Rectal smooth muscle tissue (tissue), 1 donor: ENCODE data around the gene MMP28.

Experiments
- H3K27ac ChIP-seq: one replicate; pipeline ENCODE4 v1.7.0; 2013; ENCODE audit warnings: low read depth, low read length, inconsistent platforms
- H3K27me3 ChIP-seq: one replicate; pipeline ENCODE4 v1.7.0; 2013; ENCODE audit warnings: low read length; ENCODE audit not compliant: control insufficient read depth, insufficient read depth
- H3K36me3 ChIP-seq: one replicate; pipeline ENCODE4 v1.7.0; 2013; ENCODE audit warnings: low read length; ENCODE audit not compliant: control insufficient read depth, insufficient read depth
- H3K4me1 ChIP-seq: one replicate; pipeline ENCODE4 v1.7.0; 2013; ENCODE audit warnings: low read length; ENCODE audit not compliant: control insufficient read depth, insufficient read depth
- H3K4me3 ChIP-seq: one replicate; pipeline ENCODE4 v1.7.0; 2013; ENCODE audit warnings: low read length
- H3K9ac ChIP-seq: one replicate; pipeline ENCODE4 v1.7.0; 2013; ENCODE audit warnings: low read length

The MMP28 gene

GRCh38 chr17:35745246-35745645 lies 50.2 kb downstream of the MMP28 start:
- no peak overlapping the region for H3K9ac ChIP-seq
- peaks cover 46% of the 10 kb centered on the region for H3K27me3 ChIP-seq
- H3K4me1 ChIP-seq, result no peaks in the 10 kb centered on the region
- H3K36me3 ChIP-seq, result no peaks in the 10 kb centered on the region
- no peak overlapping the region for H3K27ac ChIP-seq
- H3K4me3 ChIP-seq, result no peak overlapping the region

DNA sequence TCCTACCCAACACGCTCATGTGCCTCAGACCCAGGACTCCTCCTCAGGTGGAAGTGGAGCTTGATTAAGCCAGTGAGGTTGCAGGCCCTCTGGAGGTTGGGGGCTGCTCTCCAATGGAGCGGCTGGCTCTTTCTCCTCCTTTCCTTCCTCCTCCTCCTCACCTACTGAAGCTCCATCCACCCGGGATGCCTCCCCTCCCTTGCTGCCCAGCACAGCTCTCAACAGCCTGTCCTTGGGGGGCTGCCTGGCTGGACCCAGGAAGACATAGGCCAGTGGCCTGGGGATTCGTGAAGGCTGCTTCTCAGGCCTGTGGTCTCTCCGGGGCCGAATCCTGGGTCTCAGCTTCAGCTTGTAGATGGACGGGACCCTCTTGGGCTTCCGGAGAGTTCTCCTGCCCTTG lies 50.6 kb downstream of the MMP28 start:
- Histone ChIP-seq H3K27me3 (peaks cover 47% of the 10 kb centered on the region), H3K4me1 (no peaks in the 10 kb centered on the region), H3K4me3 (no peak overlapping the region), H3K36me3 (no peaks in the 10 kb centered on the region), H3K9ac (no peak overlapping the region), H3K27ac (no peak overlapping the region)

GRCh38 chr17:35743626-35744328 lies 51.7 kb downstream of the MMP28 start:
- H3K9ac ChIP-seq, result no peak overlapping the region
- H3K27me3 ChIP-seq, result peaks cover 37% of the 10 kb centered on the region
- H3K27ac ChIP-seq, result no peak overlapping the region
- no peaks in the 10 kb centered on the region for H3K36me3 ChIP-seq
- no peak overlapping the region for H3K4me3 ChIP-seq
- no peaks in the 10 kb centered on the region for H3K4me1 ChIP-seq

DNA sequence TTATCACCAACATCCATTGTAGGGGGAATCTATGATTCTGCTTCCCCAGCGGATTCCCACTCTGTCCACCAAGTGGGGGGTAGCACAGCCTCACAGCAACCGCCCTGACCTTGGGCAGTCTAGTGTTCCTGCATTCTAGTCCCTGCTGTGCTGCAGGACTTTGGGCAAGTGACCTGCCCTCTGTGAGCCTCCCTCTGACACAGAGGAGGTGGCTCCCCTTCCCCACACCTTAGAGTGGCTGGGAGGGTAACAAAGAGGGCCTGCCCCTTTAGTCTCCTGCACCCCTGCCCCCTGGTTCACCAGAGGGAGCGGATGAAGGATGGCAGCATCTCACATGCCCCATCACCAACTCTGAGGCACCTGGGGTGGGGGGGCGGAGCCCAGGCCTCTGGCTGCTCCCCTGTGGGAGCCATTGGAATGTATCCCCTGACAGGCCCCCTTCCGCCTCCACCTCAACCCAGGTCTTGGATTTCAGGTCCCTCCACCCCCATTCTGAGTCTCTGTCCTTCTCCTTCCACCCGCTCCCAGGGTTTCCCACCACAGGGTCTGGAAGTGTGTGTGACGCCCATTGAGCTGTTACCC lies 52.5 kb downstream of the MMP28 start:
- H3K36me3 ChIP-seq, result no peaks in the 10 kb centered on the region
- no peak overlapping the region for H3K9ac ChIP-seq
- no peaks in the 10 kb centered on the region for H3K4me1 ChIP-seq
- H3K27me3 ChIP-seq, result peaks cover 36% of the 10 kb centered on the region
- H3K4me3 ChIP-seq, result no peak overlapping the region
- H3K27ac ChIP-seq, result no peak overlapping the region

- H3K27me3 ChIP-seq, result peaks cover 34% of the 10 kb centered on the region
- H3K27ac ChIP-seq, result no peak overlapping the region
- no peak overlapping the region for H3K9ac ChIP-seq
- no peaks in the 10 kb centered on the region for H3K4me1 ChIP-seq
- H3K36me3 ChIP-seq, result no peaks in the 10 kb centered on the region
- no peak overlapping the region for H3K4me3 ChIP-seq
Observed at GRCh38 chr17:35742496-35742895, 52.9 kb downstream of the MMP28 start.

DNA sequence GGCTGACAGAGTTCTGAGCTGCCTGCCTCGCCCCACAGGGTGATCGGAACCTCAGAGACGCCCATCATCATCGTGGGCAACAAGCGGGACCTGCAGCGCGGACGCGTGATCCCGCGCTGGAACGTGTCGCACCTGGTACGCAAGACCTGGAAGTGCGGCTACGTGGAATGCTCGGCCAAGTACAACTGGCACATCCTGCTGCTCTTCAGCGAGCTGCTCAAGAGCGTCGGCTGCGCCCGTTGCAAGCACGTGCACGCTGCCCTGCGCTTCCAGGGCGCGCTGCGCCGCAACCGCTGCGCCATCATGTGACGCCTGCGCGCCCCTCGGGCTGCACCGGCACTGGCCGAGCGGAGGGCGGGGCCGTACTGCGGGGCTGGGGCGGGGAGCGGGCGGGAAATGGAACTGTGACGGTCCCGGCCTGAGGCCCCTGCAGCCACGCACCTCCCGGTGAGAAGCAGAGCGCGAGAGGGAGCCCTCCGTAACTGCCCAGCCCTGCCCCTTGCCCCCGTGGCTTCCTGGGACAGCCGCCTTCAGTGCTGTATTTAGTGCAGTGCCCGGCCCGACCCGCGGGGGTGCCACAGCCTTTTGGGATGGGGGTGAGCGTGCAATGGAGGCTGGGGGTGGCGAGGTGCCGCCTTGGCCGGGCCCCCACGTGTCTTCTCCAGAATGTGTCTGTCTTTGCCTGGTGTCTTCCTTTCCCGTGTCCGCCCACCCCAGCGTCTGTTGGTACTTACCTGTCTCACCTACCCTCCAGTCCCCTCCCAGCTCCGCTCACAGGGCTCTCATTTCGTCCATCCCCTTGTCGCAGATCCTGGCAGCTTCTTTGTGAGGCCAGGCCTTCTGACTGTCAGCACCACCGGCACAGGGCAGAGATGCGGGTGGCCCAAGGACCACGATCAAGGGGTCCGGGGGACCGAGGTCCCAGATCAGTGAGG lies 54.2 kb downstream of the MMP28 start:
- H3K9ac ChIP-seq, result no peak overlapping the region
- H3K4me3 ChIP-seq, result no peak overlapping the region
- no peaks in the 10 kb centered on the region for H3K36me3 ChIP-seq
- H3K4me1 ChIP-seq, result no peaks in the 10 kb centered on the region
- H3K27ac ChIP-seq, result no peak overlapping the region
- H3K27me3 ChIP-seq, result peaks cover 34% of the 10 kb centered on the region

DNA sequence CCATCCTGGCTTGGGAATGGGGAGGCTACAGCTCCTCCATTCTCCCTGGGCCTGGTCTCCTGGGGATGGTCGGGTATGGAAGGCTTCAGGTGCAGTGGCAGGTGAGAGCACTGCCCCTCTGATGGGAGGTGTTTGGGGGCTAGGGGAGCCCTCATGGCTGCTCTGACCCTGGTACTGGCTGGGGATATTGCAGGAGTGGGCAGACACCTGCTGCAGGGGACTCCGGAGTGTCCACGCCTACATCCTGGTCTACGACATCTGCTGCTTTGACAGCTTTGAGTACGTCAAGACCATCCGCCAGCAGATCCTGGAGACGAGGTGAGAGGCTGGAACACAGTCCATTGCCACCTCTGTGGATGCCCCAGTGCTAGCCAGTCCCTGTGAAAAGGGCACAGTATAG lies 55.2 kb downstream of the MMP28 start:
- H3K27ac ChIP-seq, result no peak overlapping the region
- H3K27me3 ChIP-seq, result peaks cover 34% of the 10 kb centered on the region
- no peaks in the 10 kb centered on the region for H3K4me1 ChIP-seq
- no peak overlapping the region for H3K4me3 ChIP-seq
- no peaks in the 10 kb centered on the region for H3K36me3 ChIP-seq
- no peak overlapping the region for H3K9ac ChIP-seq

DNA sequence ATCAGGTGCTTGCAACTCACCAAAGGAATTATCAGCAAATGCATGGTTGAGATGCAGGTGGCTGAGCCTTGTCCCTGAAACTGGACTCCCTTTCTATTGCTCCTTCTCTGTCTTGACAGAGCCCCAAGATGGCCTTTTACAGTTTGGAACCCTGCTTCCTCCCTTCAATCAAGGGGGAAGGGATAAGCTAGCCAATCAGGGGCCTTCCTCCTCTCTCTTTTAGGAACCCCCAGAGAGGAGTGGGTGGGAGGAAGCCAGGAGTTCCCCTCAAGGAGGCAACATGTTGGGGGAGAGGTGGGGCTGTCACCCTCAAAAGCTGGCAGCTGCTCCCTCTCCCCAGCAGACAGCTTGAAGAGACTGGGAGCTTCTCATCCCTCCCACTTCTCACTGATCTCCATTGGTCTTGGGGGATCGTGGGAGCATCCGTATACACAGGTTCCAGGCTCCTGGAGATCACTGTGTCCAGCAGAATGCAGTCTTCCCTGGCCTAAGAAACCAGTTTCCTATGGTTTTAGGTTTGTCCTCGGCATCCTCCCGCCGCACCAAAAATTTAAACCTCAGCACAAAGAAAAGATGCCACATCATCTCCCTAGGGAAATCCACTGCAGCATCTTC lies 56.8 kb downstream of the MMP28 start:
- no peak overlapping the region for H3K4me3 ChIP-seq
- H3K36me3 ChIP-seq, result no peaks in the 10 kb centered on the region
- H3K27ac ChIP-seq, result no peak overlapping the region
- peaks cover 24% of the 10 kb centered on the region for H3K27me3 ChIP-seq
- H3K9ac ChIP-seq, result no peak overlapping the region
- no peaks in the 10 kb centered on the region for H3K4me1 ChIP-seq

DNA sequence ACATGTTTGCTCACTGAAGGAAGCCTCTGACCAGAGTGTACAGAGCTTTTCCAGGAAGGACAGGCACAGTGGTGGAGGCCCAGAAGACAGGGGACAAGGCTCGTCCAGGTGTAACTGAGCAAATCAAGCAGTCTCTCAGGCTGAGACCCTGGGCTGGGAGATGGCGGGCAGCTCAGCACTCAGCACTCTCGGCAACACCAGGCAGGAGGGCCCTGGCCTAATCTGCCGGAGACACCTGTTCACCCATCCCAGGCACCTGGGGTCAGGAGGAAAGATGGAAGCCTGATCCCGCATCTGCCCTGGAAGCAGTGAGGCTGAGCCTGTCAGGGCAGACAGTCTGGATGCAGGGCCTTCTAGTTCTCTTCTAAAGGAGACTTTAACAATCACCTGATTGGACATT lies 59.2 kb downstream of the MMP28 start:
- H3K4me3 ChIP-seq, result no peak overlapping the region
- H3K4me1 ChIP-seq, result peaks cover 1% of the 10 kb centered on the region
- peaks cover 11% of the 10 kb centered on the region for H3K27me3 ChIP-seq
- no peak overlapping the region for H3K9ac ChIP-seq
- H3K27ac ChIP-seq, result no peak overlapping the region
- H3K36me3 ChIP-seq, result no peaks in the 10 kb centered on the region

DNA sequence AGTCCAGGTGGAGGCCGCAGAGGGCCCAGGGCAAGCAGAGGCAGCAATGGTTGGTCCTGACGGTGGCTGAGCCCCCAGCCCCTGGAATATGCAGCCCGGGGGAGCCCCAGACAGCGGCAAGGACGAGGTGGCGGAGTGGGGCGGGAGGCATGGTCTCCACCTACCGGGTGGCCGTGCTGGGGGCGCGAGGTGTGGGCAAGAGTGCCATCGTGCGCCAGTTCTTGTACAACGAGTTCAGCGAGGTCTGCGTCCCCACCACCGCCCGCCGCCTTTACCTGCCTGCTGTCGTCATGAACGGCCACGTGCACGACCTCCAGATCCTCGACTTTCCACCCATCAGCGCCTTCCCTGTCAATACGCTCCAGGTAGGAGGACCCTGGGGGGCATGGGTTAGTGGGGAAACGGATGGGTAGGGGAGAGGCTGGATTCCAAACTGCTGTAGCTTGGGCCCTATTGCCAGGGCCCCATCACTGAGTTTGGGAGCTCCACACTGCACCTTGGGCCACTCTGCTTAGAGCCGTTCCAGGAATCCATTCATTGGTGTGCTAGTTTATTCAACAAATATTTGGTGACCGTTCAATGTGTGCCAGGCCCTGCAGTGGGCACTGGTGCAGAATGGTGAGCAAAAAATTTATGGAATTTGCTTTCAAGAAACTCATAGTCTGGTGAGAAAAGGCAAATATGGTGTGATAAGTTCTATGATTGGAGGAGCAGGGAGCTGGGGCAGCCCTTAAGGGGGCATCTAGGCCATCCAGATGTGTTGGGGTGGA lies 60.2 kb downstream of the MMP28 start:
- Histone ChIP-seq H3K4me1 (peaks cover 9% of the 10 kb centered on the region), H3K4me3 (no peak overlapping the region), H3K27ac (no peak overlapping the region), H3K9ac (no peak overlapping the region), H3K27me3 (peaks cover 2% of the 10 kb centered on the region), H3K36me3 (no peaks in the 10 kb centered on the region)

- H3K27ac ChIP-seq, result no peak overlapping the region
- peaks cover 9% of the 10 kb centered on the region for H3K4me1 ChIP-seq
- no peak overlapping the region for H3K9ac ChIP-seq
- H3K27me3 ChIP-seq, result no peaks in the 10 kb centered on the region
- H3K36me3 ChIP-seq, result no peaks in the 10 kb centered on the region
- no peak overlapping the region for H3K4me3 ChIP-seq
Observed at GRCh38 chr17:35734396-35734795, 61.0 kb downstream of the MMP28 start.

DNA sequence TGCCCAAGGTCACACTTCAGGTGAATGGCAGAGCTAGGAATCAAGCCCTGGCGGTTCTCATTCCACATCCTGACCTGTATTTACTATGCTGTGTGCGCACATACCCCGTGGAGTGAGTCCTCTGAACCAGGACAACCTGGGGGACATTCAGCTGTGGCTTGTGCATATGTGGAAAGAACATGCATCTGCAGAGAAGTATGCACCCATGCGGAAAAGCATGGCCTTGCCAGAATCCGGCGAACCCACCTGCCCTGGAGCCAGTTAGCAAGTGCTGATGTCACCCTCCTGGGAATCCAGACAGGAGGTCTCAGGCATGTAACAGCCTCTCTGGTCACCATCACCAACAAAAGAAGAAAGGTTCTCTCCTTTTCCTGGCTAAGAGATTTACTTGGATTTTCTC lies 62.1 kb downstream of the MMP28 start:
- Histone ChIP-seq H3K27me3 (no peaks in the 10 kb centered on the region), H3K4me1 (peaks cover 9% of the 10 kb centered on the region), H3K4me3 (no peak overlapping the region), H3K36me3 (no peaks in the 10 kb centered on the region), H3K9ac (no peak overlapping the region), H3K27ac (no peak overlapping the region)
